Measurements from ENCODE around the gene RNF222. TPM values are rescaled to one million over a fixed set of nuclear protein-coding genes. Genes with fewer than 3 reads are reported as not detected.

The RNF222 gene
- total RNA-seq, 1 experiment from 2014 or later = 0.09 TPM

DNA sequence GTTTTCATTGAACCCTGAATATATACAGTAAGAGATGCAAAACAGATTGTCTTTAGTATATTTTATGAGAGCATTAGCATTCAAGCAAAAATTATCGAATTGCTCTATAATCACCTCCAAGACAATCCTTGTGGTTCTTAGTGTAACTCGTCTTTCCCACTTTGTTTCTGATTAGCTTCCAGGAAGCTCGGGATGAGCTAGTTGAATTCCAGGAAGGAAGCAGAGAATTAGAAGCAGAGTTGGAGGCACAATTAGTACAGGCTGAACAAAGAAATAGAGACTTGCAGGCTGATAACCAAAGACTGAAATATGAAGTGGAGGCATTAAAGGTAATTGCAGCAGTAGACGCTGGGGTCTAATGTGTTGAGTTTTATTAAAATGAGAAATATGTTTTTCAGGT is 47.9 kb upstream of the RNF222 start:
- no peaks in the 10 kb centered on the region for H3K23me2 ChIP-seq (ENCODE audit: insufficient read length, low read depth, low read length, poor library complexity, severe bottlenecking)
- no peak overlapping the region for H3K27ac ChIP-seq (ENCODE audit: insufficient read length, low read depth, low read length)
- Mint-ChIP-seq H3K36me3 (ENCODE audit: insufficient read depth in 1 of 3, low read depth in 3 of 3) (peaks cover 12 to 36% (median 29%) of the 10 kb centered on the region in 3 experiments; a peak in 6 of 7 replicates), H3K4me1 (peaks cover 10 to 15% of the 10 kb centered on the region in 2 experiments; a peak in 3 of 4 replicates), H3K27ac (peak overlapping the region in 1 of 3 experiments; percentile 11; a peak in 1 of 7 replicates), H3K27me3 (ENCODE audit: low read depth) (no peaks in the 10 kb centered on the region), H3K4me3 (no peak overlapping the region), H3K9me3 (no peaks in the 10 kb centered on the region)
- H3K79me1 ChIP-seq (ENCODE audit: insufficient read depth, low read depth, low read length, poor library complexity, severe bottlenecking) = peaks cover 2% of the 10 kb centered on the region
- H3K9ac ChIP-seq (ENCODE audit: extremely low read depth, insufficient read length, low read length) = no peak overlapping the region
- H3T11ph ChIP-seq (ENCODE audit: low read length) = no peak overlapping the region
- TF ChIP-seq CTCF (conservative IDR thresholded peaks at IDR 0.05) = no peak
- no peak overlapping the region for H2BK12ac ChIP-seq (ENCODE audit: insufficient read length, low read depth, low read length)
- no peak overlapping the region for H3K14ac ChIP-seq (ENCODE audit: insufficient read depth, low read length)
- H3K18ac ChIP-seq (ENCODE audit: insufficient read length, low read depth, low read length) = no peak overlapping the region
- DNase-seq = no peak
- no peaks in the 10 kb centered on the region for H3K27me3 ChIP-seq (ENCODE audit: insufficient read depth, low read length)
- no peak overlapping the region for H4K8ac ChIP-seq (replicated peaks; ENCODE audit: insufficient read length, low read depth, low read length)
- H2BK120ac ChIP-seq (ENCODE audit: low read depth, low read length, poor library complexity, severe bottlenecking) = no peak overlapping the region
- no peak overlapping the region for H4K91ac ChIP-seq (ENCODE audit: insufficient read length, low read depth, low read length)
- H4K5ac ChIP-seq (ENCODE audit: insufficient read length, low read depth, low read length) = no peak overlapping the region
- H3K4me2 ChIP-seq (ENCODE audit: insufficient read depth, insufficient read length, low read length) = no peak overlapping the region
- no peaks in the 10 kb centered on the region for H3K9me3 ChIP-seq (ENCODE audit: control insufficient read depth, low read depth, low read length)
- no peak overlapping the region for H3K56ac ChIP-seq (ENCODE audit: insufficient read length, low read depth, low read length)
- no peaks in the 10 kb centered on the region for H3K4me1 ChIP-seq (ENCODE audit: insufficient read depth, low read length)
- no CpG with 5 or more reads among the region's 4 CpGs for WGBS (ENCODE audit: extremely low coverage, insufficient read length, low lambda C conversion rate)
- no peak overlapping the region for H2BK20ac ChIP-seq (ENCODE audit: low read depth, low read length, poor library complexity, severe bottlenecking)
- no peaks in the 10 kb centered on the region for H4K20me1 ChIP-seq (ENCODE audit: control insufficient read depth, insufficient read depth, insufficient read length)
- H2BK5ac ChIP-seq (ENCODE audit: insufficient read length, low read length) = no peak overlapping the region
- H3K4ac ChIP-seq (ENCODE audit: low read depth, low read length) = no peak overlapping the region
- H2BK15ac ChIP-seq (ENCODE audit: low read depth, low read length) = no peak overlapping the region
- peaks cover 9% of the 10 kb centered on the region; the same call in 1 of the 2 replicates for H3K79me2 ChIP-seq (ENCODE audit: insufficient read depth, low read length)
- H3K23ac ChIP-seq (ENCODE audit: insufficient read length, low read depth, low read length) = no peak overlapping the region
- no peak overlapping the region for H2AFZ ChIP-seq (ENCODE audit: low read length)
- H2AK5ac ChIP-seq (ENCODE audit: insufficient read length, low read length) = no peak overlapping the region

Measured in H9 (cell line).